Fibroblast of the aortic adventitia (primary cell): ENCODE data around the gene TOB2. TPM values are rescaled to one million over a fixed set of nuclear protein-coding genes. Genes with fewer than 3 reads are reported as not detected.
A peak's percentile ranks its signal among the peaks of the same experiment; 100 is the strongest.

Experiments used
- DNase-seq: peaks from one replicate; pipeline ENCODE4 v3.0.0-alpha.2; 2010; ENCODE audit warnings: low read depth
- H3K4me3 ChIP-seq: 2 replicates; pipeline ENCODE4 v1.5.1; 2011; ENCODE audit warnings: low read depth, mild to moderate bottlenecking, control low read depth, low read length, moderate library complexity
- CTCF ChIP-seq: IDR thresholded peaks from 2 replicates; pipeline ENCODE4 v1.5.1; 2011; ENCODE audit warnings: mild to moderate bottlenecking, low read length, control low read depth, inconsistent platforms; ENCODE audit not compliant: insufficient read depth
- total RNA-seq: library from RNA; depleted of rRNA; stranded (reverse); fragments of >200 nt; gene quantifications from 2 replicates; pipeline ENCODE4 v1.2.3, GENCODE V29; 2012; ENCODE audit warnings: low replicate concordance

The TOB2 gene
- 25.4 and 40.1 TPM in 2 replicates for total RNA-seq

GRCh38 chr22:41446639-41447434, at the start of gene TOB2:
TSS of gene TOB2 (minus strand) at chr22:41446801. CDS start at chr22:41437345, 9,456 bp downstream.
- DNase-seq: peak; percentile 94
- peak within 1 kb of the TSS; percentile 95 for H3K4me3 ChIP-seq
- no peak for TF ChIP-seq CTCF

GRCh38 chr22:41491374-41492100, 44.9 kb upstream of the TOB2 start:
- DNase-seq: peak; percentile 67

GRCh38 chr22:41488596-41489385, 42.2 kb upstream of the TOB2 start:
- no peak for DNase-seq
- no peak for TF ChIP-seq CTCF
- H3K4me3 ChIP-seq: no peak overlapping the region

More at GRCh38 chr22:41491374-41492100, 44.9 kb upstream of the TOB2 start:
- no peak overlapping the region for H3K4me3 ChIP-seq
- TF ChIP-seq CTCF: no peak

GRCh38 chr22:41488076-41488475, 41.5 kb upstream of the TOB2 start:
- no peak for TF ChIP-seq CTCF

GRCh38 chr22:41487037-41487935, 40.7 kb upstream of the TOB2 start:
- TF ChIP-seq CTCF: no peak
- peak; percentile 50 for DNase-seq
- H3K4me3 ChIP-seq: no peak overlapping the region

More at GRCh38 chr22:41488076-41488475, 41.5 kb upstream of the TOB2 start:
- no peak overlapping the region for H3K4me3 ChIP-seq
- DNase-seq: no peak
